Spinal cord (tissue), 10 donors: ENCODE measurements around the gene ZNF697. TPM values are rescaled to one million over a fixed set of nuclear protein-coding genes. Genes with fewer than 3 reads are reported as not detected.
"Not testable (repeated sequence)": the region's sequence is repeated elsewhere in the genome, so short reads cannot be mapped to it uniquely, and the experiment has no call there.

Source experiments
- DNase-seq, 6 donors: peaks; one replicate each; pipeline versions ENCODE4 v3.0.0 to v3.0.0-alpha.2; 2013 to 2015; ENCODE audit warnings: low spot score in 6 of 6, low read depth in 4 of 6
- H3K27ac ChIP-seq: one replicate; pipeline ENCODE4 v1.5.1; 2013; ENCODE audit warnings: low read depth, low read length, control low read depth
- H3K27me3 ChIP-seq: one replicate; pipeline ENCODE4 v1.6.1; 2013; ENCODE audit warnings: low read length; ENCODE audit not compliant: control insufficient read depth, insufficient read depth
- H3K36me3 ChIP-seq: one replicate; pipeline ENCODE4 v1.6.1; 2013; ENCODE audit warnings: low read length; ENCODE audit not compliant: control insufficient read depth, insufficient read depth
- H3K4me1 ChIP-seq: one replicate; pipeline ENCODE4 v1.6.1; 2013; ENCODE audit warnings: low read length; ENCODE audit not compliant: control insufficient read depth, insufficient read depth
- H3K4me3 ChIP-seq: one replicate; pipeline ENCODE4 v1.5.1; 2013; ENCODE audit warnings: low read depth, low read length, control low read depth
- H3K9me3 ChIP-seq: one replicate; pipeline ENCODE4 v1.6.1; 2013; ENCODE audit warnings: low read length; ENCODE audit not compliant: control insufficient read depth, insufficient read depth
- WGBS: methylation state at CpG from one replicate; pipeline ENCODE4 v1.1.5; 2013; ENCODE audit warnings: missing lambda C conversion rate; ENCODE audit not compliant: insufficient coverage; 5-methylcytosine and 5-hydroxymethylcytosine counted together
- long read RNA-seq, 4 donors: transcript quantifications; one replicate each; lab custom pipeline, GENCODE V29; 2026
- polyA plus RNA-seq, 2 donors: library from polyadenylated mRNA; unstranded; fragments of 120-200 nt; gene quantifications; one replicate each; pipeline ENCODE4 v1.2.1, GENCODE V29; 2013; ENCODE audit not compliant: insufficient read length in 2 of 2
- total RNA-seq, 2 donors: library from RNA; depleted of rRNA in 1 of 2; stranded (reverse); fragments of 120-200 nt in 1 of 2; fragments of >200 nt in 1 of 2; gene quantifications; one replicate each; pipeline versions ENCODE4 v1.2.3 to v1.2.4, GENCODE V29; 2013 to 2014
- donor health status: healthy.

Gene ZNF697
- total RNA-seq (10 to 100 TPM; 13.8 to 15.5 TPM), polyA plus RNA-seq (10 to 100 TPM; 11.3 to 11.5 TPM)
- long read RNA-seq, donor 1, result 0 reads
- long read RNA-seq, donor 2, result 0 reads
- long read RNA-seq, donor 3, result 0 reads
- long read RNA-seq, donor 4, result 0 reads

DNA sequence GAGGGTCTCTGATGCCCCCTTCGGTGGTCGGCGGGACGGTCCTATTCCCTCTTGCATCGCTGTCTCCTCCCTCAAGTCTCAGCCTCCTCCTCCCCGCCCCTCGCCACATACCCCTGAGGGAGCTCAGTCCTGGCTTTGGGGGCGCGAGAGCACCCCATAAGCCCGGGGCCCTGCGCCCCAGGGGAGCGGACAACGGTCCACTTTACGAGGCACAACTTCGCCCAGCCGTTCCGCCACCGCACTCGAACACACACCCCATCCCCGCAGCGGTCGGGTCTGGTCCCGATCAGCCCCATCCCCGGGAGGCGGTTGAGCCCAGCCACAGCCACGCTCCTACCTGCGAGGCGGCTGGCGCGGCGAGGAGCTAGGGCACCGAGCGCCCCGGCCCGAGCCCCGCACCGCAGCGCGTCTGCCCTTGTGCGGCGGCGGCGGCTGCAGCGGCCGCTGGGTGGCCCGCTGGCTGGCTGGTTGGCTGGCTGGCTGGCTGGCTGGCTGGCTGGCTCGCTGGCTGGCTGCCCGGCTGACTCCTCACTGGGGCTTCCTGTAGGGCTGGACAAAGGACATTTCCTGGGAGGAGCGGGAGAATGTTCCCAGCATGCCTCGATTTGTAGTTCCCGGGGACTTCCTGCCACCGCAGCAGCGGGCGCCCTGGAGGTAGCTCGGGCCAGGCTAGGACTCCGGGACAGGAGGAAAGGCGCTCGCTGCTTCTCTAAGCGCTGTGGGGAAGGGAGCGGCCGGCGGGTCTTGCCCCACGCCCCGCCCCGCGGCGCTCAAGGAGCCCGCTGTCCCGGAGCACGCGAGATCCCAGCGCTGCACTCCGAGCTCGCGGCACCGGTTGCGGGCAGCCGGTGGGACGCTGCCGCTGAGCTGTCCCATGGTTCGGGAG is at the start of gene ZNF697:
ZNF697 (minus strand) TSS at position 533 of the 886 bp plus-strand sequence. CDS start 22,166 bp downstream, outside the sequence.
- peak; percentile 81 to 98 (median 87) for DNase-seq
- H3K27me3 ChIP-seq, result no peaks in the 10 kb centered on the region
- peak within 1 kb of the TSS; percentile 91 for H3K4me3 ChIP-seq
- H3K9me3 ChIP-seq, result no peaks in the 10 kb centered on the region
- peaks cover 6% of the 10 kb centered on the region for H3K4me1 ChIP-seq
- H3K36me3 ChIP-seq, result no peaks in the 10 kb centered on the region
- under 1% methylated on average over 72 of the region's 81 CpGs for WGBS
- peak within 1 kb of the TSS; percentile 88 for H3K27ac ChIP-seq

DNA sequence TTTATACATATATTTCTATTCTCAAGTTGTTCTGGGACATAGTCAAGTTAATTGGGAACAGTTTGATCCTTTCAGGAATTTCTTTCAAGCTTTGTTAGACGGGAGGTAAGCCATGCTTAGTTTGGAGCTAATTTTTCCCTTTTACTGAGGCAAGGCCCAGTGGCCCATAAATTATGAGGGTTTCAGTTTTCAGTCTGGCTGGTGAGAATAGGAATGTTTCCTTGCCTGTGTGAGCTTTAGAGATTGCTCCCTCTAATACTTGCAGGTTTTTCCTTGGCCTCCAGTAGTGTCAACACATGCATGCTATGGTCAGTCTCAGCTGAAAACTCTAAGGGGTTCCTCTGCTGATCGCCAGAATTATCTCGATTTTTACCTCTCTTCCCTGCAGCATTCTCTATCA is 49.5 kb upstream of the ZNF697 start:
- H3K4me3 ChIP-seq, result no peak overlapping the region

DNA sequence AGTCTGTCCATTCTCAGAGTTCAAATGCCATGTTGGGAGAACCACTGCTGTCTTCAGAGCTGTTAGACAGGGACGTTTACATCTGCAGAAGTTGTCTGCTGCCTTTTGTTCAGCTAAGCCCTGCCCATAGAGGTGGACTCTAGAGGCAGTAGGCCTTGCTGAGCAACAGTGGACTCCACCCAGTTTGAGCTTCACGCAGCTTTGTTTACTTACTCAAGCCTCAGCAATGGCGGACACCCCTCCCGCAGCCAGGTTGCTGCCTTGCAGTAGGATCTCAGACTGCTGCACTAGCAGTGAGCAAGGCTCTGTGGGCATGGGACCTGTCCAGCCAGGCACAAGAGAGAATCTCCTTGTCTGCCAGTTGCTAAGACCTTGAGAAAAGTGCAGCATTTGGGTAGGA is 48.8 kb upstream of the ZNF697 start:
- not testable (repeated sequence) for H3K27me3 ChIP-seq, H3K27ac ChIP-seq, DNase-seq, H3K9me3 ChIP-seq, H3K36me3 ChIP-seq, H3K4me3 ChIP-seq, H3K4me1 ChIP-seq
- WGBS, result 90% methylated on average over 4 of the region's 4 CpGs

More for the DNA sequence above, 49.5 kb upstream of the ZNF697 start:
- WGBS, result 84% methylated on average over 3 of the region's 3 CpGs
- H3K27ac ChIP-seq, result no peak overlapping the region
- no peaks in the 10 kb centered on the region for H3K4me1 ChIP-seq
- DNase-seq, result no peak
- peaks cover 5% of the 10 kb centered on the region for H3K9me3 ChIP-seq
- H3K36me3 ChIP-seq, result no peaks in the 10 kb centered on the region
- no peaks in the 10 kb centered on the region for H3K27me3 ChIP-seq

DNA sequence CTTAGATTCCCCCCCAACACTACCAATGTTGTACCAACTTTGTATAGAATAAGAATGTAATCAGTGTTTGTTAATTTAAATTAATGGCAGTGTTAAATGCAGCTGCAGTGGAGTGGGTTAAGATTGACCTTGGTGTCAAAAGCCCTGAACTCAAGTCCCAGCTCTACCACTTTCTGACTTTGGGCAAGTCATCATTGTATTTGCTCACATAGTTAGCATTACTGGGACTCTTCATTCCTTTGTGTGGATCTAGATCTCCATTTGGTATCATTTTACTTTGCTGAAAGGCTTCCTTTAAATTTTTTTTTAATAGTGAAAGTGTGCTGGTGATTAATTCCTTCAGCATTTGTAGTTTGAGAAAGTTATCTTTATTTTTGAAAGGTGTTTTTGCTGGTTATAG is 41.4 kb upstream of the ZNF697 start:
- Histone ChIP-seq H3K4me1 (no peaks in the 10 kb centered on the region), H3K36me3 (no peaks in the 10 kb centered on the region), H3K4me3 (no peak overlapping the region), H3K9me3 (no peaks in the 10 kb centered on the region), H3K27ac (no peak overlapping the region), H3K27me3 (no peaks in the 10 kb centered on the region)
- no peak for DNase-seq

DNA sequence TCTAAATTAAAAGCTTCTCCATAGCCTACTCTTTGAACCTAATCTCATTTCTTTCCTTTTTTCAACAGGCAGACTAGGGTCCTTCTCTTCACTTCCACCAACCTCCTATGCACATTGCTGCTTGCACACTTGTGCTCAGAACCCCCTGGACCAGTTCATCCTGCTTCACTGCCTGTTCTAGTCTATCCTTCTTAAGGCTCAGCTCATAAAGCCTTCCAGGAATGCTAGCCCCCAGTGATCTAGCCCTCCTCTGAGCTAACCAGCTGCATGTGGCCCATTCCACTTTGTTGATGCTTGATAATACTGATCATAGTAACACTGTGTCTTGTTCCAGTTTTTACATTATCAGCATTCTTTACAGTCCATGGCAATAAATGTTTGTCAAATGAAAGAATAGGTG is 40.7 kb upstream of the ZNF697 start:
- H3K9me3 ChIP-seq, result no peaks in the 10 kb centered on the region
- H3K4me1 ChIP-seq, result no peaks in the 10 kb centered on the region
- no peaks in the 10 kb centered on the region for H3K36me3 ChIP-seq
- no peak for DNase-seq
- no peaks in the 10 kb centered on the region for H3K27me3 ChIP-seq
- H3K27ac ChIP-seq, result no peak overlapping the region
- H3K4me3 ChIP-seq, result no peak overlapping the region

DNA sequence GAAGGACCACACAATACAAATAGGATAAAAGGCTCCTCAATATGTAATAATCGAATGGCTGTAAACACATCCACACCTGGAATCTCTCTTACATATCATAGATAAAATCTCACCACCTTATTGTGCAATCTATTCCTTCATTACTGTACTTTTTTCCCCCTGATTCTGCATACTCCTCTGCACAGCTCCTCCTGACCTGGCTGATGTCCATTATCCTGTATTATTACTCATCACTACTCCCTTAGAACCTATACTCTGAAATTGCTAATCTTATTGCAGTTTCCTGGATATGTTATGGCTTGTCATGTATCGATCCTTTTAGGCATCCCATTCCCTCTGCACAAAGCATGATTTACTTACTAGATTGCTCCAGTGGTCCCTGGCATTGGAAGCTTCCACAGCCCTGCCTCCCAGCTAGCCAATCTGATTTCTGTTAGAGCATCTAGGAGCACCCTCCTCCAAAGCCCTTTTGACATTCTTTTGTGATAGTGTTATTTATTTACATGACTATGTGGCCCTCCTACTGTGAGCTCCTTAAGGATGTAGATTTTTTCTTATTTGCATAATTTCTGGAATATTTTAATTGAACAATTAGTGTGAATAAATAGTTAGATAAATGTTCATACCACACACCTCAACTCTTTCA is 39.5 kb upstream of the ZNF697 start:
- Histone ChIP-seq H3K4me1 (no peaks in the 10 kb centered on the region), H3K27me3 (no peaks in the 10 kb centered on the region), H3K36me3 (no peaks in the 10 kb centered on the region), H3K4me3 (no peak overlapping the region), H3K9me3 (no peaks in the 10 kb centered on the region), H3K27ac (no peak overlapping the region)
- no peak for DNase-seq
- 20% methylated on average over 1 of the region's 2 CpGs for WGBS

DNA sequence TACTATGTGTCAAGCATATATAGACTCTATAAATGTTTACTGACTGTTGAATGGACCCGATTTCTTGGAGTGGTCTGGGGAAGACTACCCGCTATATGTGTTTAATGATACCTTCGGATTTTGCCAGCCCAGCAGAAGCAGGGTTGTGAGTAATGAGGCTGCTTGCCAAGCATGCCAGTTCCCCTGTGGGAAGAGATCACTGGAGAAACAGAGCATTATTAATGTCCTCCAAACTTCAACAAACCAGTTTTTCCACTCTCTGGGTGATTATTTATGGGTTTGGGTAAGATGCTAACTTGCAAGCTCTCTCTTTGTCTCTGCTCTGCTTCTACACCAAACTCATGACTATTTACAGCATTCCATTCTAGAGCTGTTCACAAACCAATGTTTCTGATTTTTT is 38.6 kb upstream of the ZNF697 start:
- H3K27me3 ChIP-seq, result no peaks in the 10 kb centered on the region

DNA sequence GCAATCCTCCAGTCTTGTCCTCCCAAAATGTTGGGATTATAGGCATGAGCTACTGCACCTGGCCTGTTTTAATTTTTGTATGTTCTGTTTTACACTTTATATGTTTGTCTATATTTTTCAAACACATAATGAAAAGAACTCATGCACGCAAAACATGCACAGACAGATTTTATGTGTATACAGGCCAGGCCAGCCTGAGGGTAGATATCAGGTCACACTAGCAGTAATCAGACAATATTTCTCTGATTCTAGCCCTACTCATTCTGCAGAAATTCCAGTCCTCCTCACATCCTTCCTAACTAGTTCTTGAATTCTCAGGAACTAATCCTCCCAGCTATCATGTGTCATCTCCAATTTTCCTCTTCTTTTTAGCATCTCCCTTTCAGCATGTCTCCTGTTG is 35.8 kb upstream of the ZNF697 start:
- no peak overlapping the region for H3K27ac ChIP-seq
- H3K4me1 ChIP-seq, result no peaks in the 10 kb centered on the region
- no peaks in the 10 kb centered on the region for H3K27me3 ChIP-seq
- no peaks in the 10 kb centered on the region for H3K9me3 ChIP-seq
- H3K4me3 ChIP-seq, result no peak overlapping the region
- WGBS, result 100% methylated on average over 1 of the region's 1 CpG
- DNase-seq, result no peak
- H3K36me3 ChIP-seq, result no peaks in the 10 kb centered on the region

More for the DNA sequence above, 38.6 kb upstream of the ZNF697 start:
- H3K27ac ChIP-seq, result no peak overlapping the region
- no peaks in the 10 kb centered on the region for H3K36me3 ChIP-seq
- H3K4me1 ChIP-seq, result no peaks in the 10 kb centered on the region
- WGBS, result no CpG with 5 or more reads among the region's 3 CpGs
- no peaks in the 10 kb centered on the region for H3K9me3 ChIP-seq
- peak in 2 of 6 donors; percentile 15 to 24 for DNase-seq
- no peak overlapping the region for H3K4me3 ChIP-seq

DNA sequence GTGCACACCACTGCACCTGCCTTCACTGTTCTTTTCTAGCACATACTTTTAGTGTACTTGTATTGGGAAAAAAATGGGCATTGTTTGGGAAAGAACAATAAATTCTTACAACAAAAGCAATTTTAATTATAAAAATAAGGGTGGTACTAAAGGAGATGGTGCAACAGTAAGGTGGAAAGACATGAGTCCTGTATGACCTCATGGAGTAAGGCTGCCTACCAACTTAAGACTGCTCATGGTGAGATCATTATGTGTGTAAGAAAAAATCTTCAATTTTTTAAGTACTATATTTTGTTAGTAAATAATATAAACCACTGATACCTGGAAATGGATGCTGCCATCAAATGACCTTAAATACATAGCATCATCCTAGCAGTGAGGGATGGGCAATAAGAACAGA is 34.1 kb upstream of the ZNF697 start:
- Histone ChIP-seq H3K4me1 (no peaks in the 10 kb centered on the region), H3K27ac (no peak overlapping the region), H3K4me3 (no peak overlapping the region), H3K36me3 (no peaks in the 10 kb centered on the region), H3K9me3 (no peaks in the 10 kb centered on the region), H3K27me3 (no peaks in the 10 kb centered on the region)
- DNase-seq, result no peak

DNA sequence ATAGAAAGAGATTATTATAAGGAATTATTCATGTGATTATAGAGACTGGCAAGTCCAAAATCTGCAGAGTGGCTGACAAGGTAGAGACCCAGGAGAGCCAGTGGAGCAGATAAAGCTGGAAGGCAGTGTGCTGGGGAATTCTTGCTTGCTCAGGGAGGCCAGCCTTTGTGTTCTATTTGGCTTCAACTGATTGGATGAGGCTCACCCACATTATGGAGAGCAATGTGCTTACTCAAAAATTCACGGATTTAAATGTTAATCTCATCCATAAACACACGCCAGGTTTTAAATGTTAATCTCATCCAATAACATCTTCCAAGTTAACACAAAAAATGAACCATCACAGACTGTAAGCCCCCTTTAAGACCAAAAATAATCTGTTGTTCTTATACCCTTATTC is 33.5 kb upstream of the ZNF697 start:
- DNase-seq, result no peak
- Histone ChIP-seq H3K4me3 (no peak overlapping the region), H3K27ac (no peak overlapping the region), H3K36me3 (no peaks in the 10 kb centered on the region), H3K9me3 (no peaks in the 10 kb centered on the region), H3K4me1 (no peaks in the 10 kb centered on the region), H3K27me3 (no peaks in the 10 kb centered on the region)
- 100% methylated on average over 2 of the region's 2 CpGs for WGBS
